Lower leg skin (tissue), 4 donors: Measurements from ENCODE around the gene SPACDR. TPM values are rescaled to one million over a fixed set of nuclear protein-coding genes. Genes with fewer than 3 reads are reported as not detected.

ENCODE experiments used
- DNase-seq, 2 donors: peaks; one replicate each; pipeline ENCODE4 v3.0.0-alpha.2; 2019; ENCODE audit warnings: low spot score in 2 of 2
- H3K4me3 ChIP-seq: fragments of 200-600 bp; sonication (generic); 2 replicates; pipeline ENCODE4 v1.5.1; 2017; ENCODE audit warnings: mild to moderate bottlenecking, low read depth; ENCODE audit not compliant: poor library complexity, severe bottlenecking
- CTCF ChIP-seq, 3 donors: fragments of 450-650 bp; IDR thresholded peaks; one replicate each; pipeline ENCODE4 v1.5.1; 2016; ENCODE audit warnings: antibody characterized with exemption in 3 of 3, mild to moderate bottlenecking in 3 of 3, moderate library complexity in 2 of 3
- POLR2A ChIP-seq, 2 donors: fragments of 450-650 bp; IDR thresholded peaks; one replicate each; pipeline ENCODE4 v1.6.1; 2016 to 2017; ENCODE audit warnings: antibody characterized with exemption in 2 of 2, mild to moderate bottlenecking in 1 of 2, moderate library complexity in 1 of 2
- WGBS, 2 donors: methylation state at CpG; one replicate each; pipeline ENCODE4 v1.1.5; 2018; 5-methylcytosine and 5-hydroxymethylcytosine counted together
- intact Hi-C: fragments of 100-400 bp; cut with DNase I; formaldehyde crosslinking; loops from one replicate; pipeline ENCODE4 v1.15.0; 2023; ENCODE audit warnings: low total_unique reads
- total RNA-seq, 4 donors: library from RNA; depleted of rRNA; stranded (reverse); fragments of >200 nt; gene quantifications; one replicate each; pipeline ENCODE4 v1.1.0, GENCODE V29; 2016

Gene SPACDR
- total RNA-seq, 4 donors from 2014 or later = 0.26 to 1.5 TPM; not detected in 2

- 81 to 86% methylated on average over 22 of the region's 22 CpGs for WGBS, 2 donors
- TF ChIP-seq POLR2A (IDR thresholded peaks at IDR 0.05) = no peak
- no peak for TF ChIP-seq CTCF (IDR thresholded peaks at IDR 0.05)
- H3K4me3 ChIP-seq = no peak overlapping the region
- intact Hi-C loops = no loop called here
- peak in 1 of 2 donors; percentile 79 for DNase-seq
Observed at GRCh38 chr7:100434297-100435144, 29.5 kb downstream of the SPACDR start.

GRCh38 chr7:100433592-100434296 lies 30.3 kb downstream of the SPACDR start:
- no peak overlapping the region for H3K4me3 ChIP-seq
- intact Hi-C loops = no loop called here
- DNase-seq = peak in 1 of 2 donors; percentile 82
- TF ChIP-seq POLR2A (IDR thresholded peaks at IDR 0.05) (no peak), CTCF (IDR thresholded peaks at IDR 0.05) (no peak)
- 78 to 80% methylated on average over 10 of the region's 10 CpGs for WGBS, 2 donors

GRCh38 chr7:100433276-100433591 lies 30.8 kb downstream of the SPACDR start:
- intact Hi-C loops = no loop called here
- 52 to 69% methylated on average over 4 of the region's 4 CpGs for WGBS, 2 donors
- H3K4me3 ChIP-seq = no peak overlapping the region
- DNase-seq = no peak
- TF ChIP-seq CTCF (IDR thresholded peaks at IDR 0.05) (no peak), POLR2A (IDR thresholded peaks at IDR 0.05) (no peak)

GRCh38 chr7:100432621-100433275 lies 31.3 kb downstream of the SPACDR start:
- peak in 1 of 2 donors; percentile 83 for DNase-seq
- intact Hi-C loops = no loop called here
- 73 to 76% methylated on average over 20 to 21 of the region's 21 CpGs for WGBS, 2 donors
- no peak overlapping the region for H3K4me3 ChIP-seq
- TF ChIP-seq POLR2A (IDR thresholded peaks at IDR 0.05) = no peak

GRCh38 chr7:100432053-100432452 lies 32.0 kb downstream of the SPACDR start:
- no peak for DNase-seq
- intact Hi-C loops = no loop called here
- TF ChIP-seq POLR2A (IDR thresholded peaks at IDR 0.05) (no peak), CTCF (IDR thresholded peaks at IDR 0.05) (no peak)
- WGBS, 2 donors = 76 to 83% methylated on average over 4 of the region's 4 CpGs
- H3K4me3 ChIP-seq = no peak overlapping the region

GRCh38 chr7:100431286-100431735 lies 32.7 kb downstream of the SPACDR start:
- TF ChIP-seq POLR2A (IDR thresholded peaks at IDR 0.05) (no peak), CTCF (IDR thresholded peaks at IDR 0.05) (no peak)

More at GRCh38 chr7:100431286-100431735, 32.7 kb downstream of the SPACDR start:
- intact Hi-C loops = no loop called here
- DNase-seq = peak in 1 of 2 donors; percentile 86
- H3K4me3 ChIP-seq = no peak overlapping the region
- 87 to 93% methylated on average over 23 of the region's 23 CpGs for WGBS, 2 donors
